ENCODE measurements around the gene MAP3K1.

- no peak for TF ChIP-seq CTCF (conservative IDR thresholded peaks at IDR 0.05; ENCODE audit: low read depth in 2 of 2)
- no peak for TF ChIP-seq EZH2 (IDR thresholded peaks at IDR 0.05; ENCODE audit: low read depth, unreplicated experiment)
- no peak for TF ChIP-seq EZH2phosphoT487 (IDR thresholded peaks at IDR 0.05; ENCODE audit: unreplicated experiment)
- no peak for TF ChIP-seq JUNB (IDR thresholded peaks at IDR 0.05; ENCODE audit: unreplicated experiment)
- no peak for TF ChIP-seq CREB1 (CRISPR knock-in tag; IDR thresholded peaks at IDR 0.05; ENCODE audit: low read depth)
- TF ChIP-seq POLR2AphosphoS5 (IDR thresholded peaks at IDR 0.05; ENCODE audit: low read depth): no peak
- TF ChIP-seq REST (IDR thresholded peaks at IDR 0.05; ENCODE audit: unreplicated experiment): no peak
- no peak for TF ChIP-seq ETS1 (IDR thresholded peaks at IDR 0.05)
- no peak for TF ChIP-seq STAT1 (IDR thresholded peaks at IDR 0.05; ENCODE audit: unreplicated experiment)
- no peak for TF ChIP-seq ZNF114 (CRISPR knock-in tag; IDR thresholded peaks at IDR 0.05)
- TF ChIP-seq ZNF331 (CRISPR knock-in tag; IDR thresholded peaks at IDR 0.05; ENCODE audit: low read depth): no peak
- no peak for TF ChIP-seq NANOG (IDR thresholded peaks at IDR 0.05; ENCODE audit: borderline replicate concordance)
- TF ChIP-seq ZNF462 (CRISPR knock-in tag; IDR thresholded peaks at IDR 0.05): no peak
Measured at GRCh38 chr5:56876327-56876726, 61.0 kb downstream of the MAP3K1 start.

Data from GM23338 (cell line).